RWPE1 (cell line): ENCODE measurements around the gene RBM47.

Experiments
- CTCF ChIA-PET: fragments of 350-600 bp; sonication (Branson Sonifier 250); formaldehyde crosslinking; extraction: SDS; loops from one replicate; lab custom pipeline; 2021; lab: Yijun Ruan, JAX
- POLR2A ChIA-PET: fragments of 400-600 bp; formaldehyde crosslinking; extraction: SDS; loops from one replicate; lab custom pipeline; 2020; ENCODE audit warnings: antibody characterized with exemption; ENCODE audit not compliant: low non-redundant PET; lab: Yijun Ruan, JAX
- DNase-seq: peaks from one replicate; pipeline ENCODE4 v3.0.0; 2012; ENCODE audit warnings: low spot score
- H3K27ac ChIP-seq: fragments of 450-650 bp; 2 replicates; pipeline ENCODE4 v1.5.1; 2017
- CTCF ChIP-seq: fragments of 450-650 bp; conservative IDR thresholded peaks from 2 replicates; pipeline ENCODE4 v1.5.1; 2017; ENCODE audit warnings: low read depth, mild to moderate bottlenecking

RBM47 gene

GRCh38 chr4:40475609-40476008 lies 154.1 kb downstream of the RBM47 start:
- no peak for TF ChIP-seq CTCF
- ChIA-PET POLR2A (no interaction called here), CTCF (no interaction called here)
- no peak overlapping the region for H3K27ac ChIP-seq
- no peak for DNase-seq

- CTCF ChIA-PET: interaction anchor here (0.7 to 1.1 kb wide), 2 partner anchors 16 to 245 kb away, joined by 3 to 6 read pairs; no protein-coding TSS in a partner anchor
These were observed 155.9 kb downstream of the RBM47 start for GRCh38 chr4:40473578-40474388.

GRCh38 chr4:40471923-40472322 lies 157.7 kb downstream of the RBM47 start:
- peak; percentile 24 for DNase-seq
- POLR2A ChIA-PET: no interaction called here

More at GRCh38 chr4:40473578-40474388, 155.9 kb downstream of the RBM47 start:
- no peak overlapping the region for H3K27ac ChIP-seq
- POLR2A ChIA-PET: no interaction called here
- no peak for DNase-seq
- TF ChIP-seq CTCF: no peak

GRCh38 chr4:40466789-40467188 lies 162.9 kb downstream of the RBM47 start:
- no peak overlapping the region for H3K27ac ChIP-seq
- ChIA-PET POLR2A (no interaction called here), CTCF (interaction anchor here (0.6 to 0.7 kb wide), 2 partner anchors 60 to 217 kb away, joined by 5 to 11 read pairs; no protein-coding TSS in a partner anchor)
- no peak for DNase-seq
- no peak for TF ChIP-seq CTCF

More at GRCh38 chr4:40471923-40472322, 157.7 kb downstream of the RBM47 start:
- TF ChIP-seq CTCF: no peak
- H3K27ac ChIP-seq: no peak overlapping the region
- CTCF ChIA-PET: no interaction called here

GRCh38 chr4:40462326-40462725 lies 167.3 kb downstream of the RBM47 start:
- no peak for TF ChIP-seq CTCF
- H3K27ac ChIP-seq: no peak overlapping the region
- ChIA-PET POLR2A (no interaction called here), CTCF (no interaction called here)
- no peak for DNase-seq

GRCh38 chr4:40461879-40462278 lies 167.8 kb downstream of the RBM47 start:
- no peak for DNase-seq
- no peak overlapping the region for H3K27ac ChIP-seq
- ChIA-PET POLR2A (no interaction called here), CTCF (no interaction called here)
- no peak for TF ChIP-seq CTCF
